GM21723 (cell line): ENCODE measurements around the gene VPS41.

ENCODE experiments used
- ATAC-seq: cut with Tn5 transposase; IDR thresholded peaks from one replicate; pipeline ENCODE4 v1.9.1; 2021; ENCODE audit warnings: mild to moderate bottlenecking, moderate library complexity; ENCODE audit not compliant: unreplicated experiment

VPS41 gene

GRCh38 chr7:38817526-38817925 is 91.5 kb downstream of the VPS41 start:
- ATAC-seq = no peak

DNA sequence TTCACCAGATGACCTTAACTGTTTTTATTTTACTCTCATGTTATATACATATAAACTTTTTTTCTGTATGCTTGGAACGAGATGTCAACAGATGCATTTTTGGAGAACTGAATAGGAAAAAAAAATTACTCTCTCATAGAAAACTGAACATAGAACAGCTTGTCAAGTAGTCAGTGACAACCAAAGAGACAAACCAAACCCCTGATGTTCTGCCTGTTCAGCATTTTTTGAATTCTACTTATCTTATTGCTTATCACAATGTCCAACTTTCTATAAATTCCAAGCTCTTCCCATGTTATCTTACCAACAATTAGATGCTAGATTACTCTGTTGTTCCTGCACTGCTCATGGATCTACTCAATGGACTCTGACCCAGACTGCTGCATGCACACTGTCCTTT is 95.2 kb downstream of the VPS41 start:
- no peak for ATAC-seq

- ATAC-seq = no peak
Measured at GRCh38 chr7:38806912-38807311, 102.1 kb downstream of the VPS41 start.

GRCh38 chr7:38801786-38802185 is 107.2 kb downstream of the VPS41 start:
- no peak for ATAC-seq

- ATAC-seq = no peak
Measured at GRCh38 chr7:38798552-38799267, 110.3 kb downstream of the VPS41 start.

- ATAC-seq = no peak
Measured at GRCh38 chr7:38796626-38797501, 112.1 kb downstream of the VPS41 start.

DNA sequence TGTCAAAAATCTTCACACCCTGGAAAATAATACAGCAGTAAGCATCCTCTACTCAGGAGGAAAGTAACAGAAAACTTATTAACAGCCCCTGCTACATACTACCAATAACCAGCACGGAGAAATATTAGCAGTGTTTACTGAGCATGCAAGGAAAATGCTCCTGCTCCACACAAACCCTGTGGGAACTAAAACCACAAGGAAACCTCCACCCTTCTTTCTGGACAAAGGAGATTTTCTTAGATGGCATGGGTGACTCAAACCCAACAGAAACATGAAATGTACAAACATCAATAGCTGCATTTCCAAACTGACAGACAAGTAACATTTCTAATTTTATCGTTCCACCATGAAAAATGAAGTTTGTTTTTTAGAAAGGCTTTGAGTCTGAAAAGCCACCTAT is 113.4 kb downstream of the VPS41 start:
- ATAC-seq = no peak

- ATAC-seq = no peak
Measured at GRCh38 chr7:38781991-38782390, 127.0 kb downstream of the VPS41 start.

GRCh38 chr7:38777609-38778008 is 131.4 kb downstream of the VPS41 start:
- no peak for ATAC-seq

- no peak for ATAC-seq
Measured at GRCh38 chr7:38775506-38776175, 133.3 kb downstream of the VPS41 start.

- ATAC-seq = no peak
Measured at GRCh38 chr7:38773430-38773829, 135.6 kb downstream of the VPS41 start.

- no peak for ATAC-seq
Measured at GRCh38 chr7:38760226-38760625, 148.8 kb downstream of the VPS41 start.

GRCh38 chr7:38759028-38759427 is 150.0 kb downstream of the VPS41 start:
- no peak for ATAC-seq

GRCh38 chr7:38757931-38758330 is 151.1 kb downstream of the VPS41 start:
- no peak for ATAC-seq

DNA sequence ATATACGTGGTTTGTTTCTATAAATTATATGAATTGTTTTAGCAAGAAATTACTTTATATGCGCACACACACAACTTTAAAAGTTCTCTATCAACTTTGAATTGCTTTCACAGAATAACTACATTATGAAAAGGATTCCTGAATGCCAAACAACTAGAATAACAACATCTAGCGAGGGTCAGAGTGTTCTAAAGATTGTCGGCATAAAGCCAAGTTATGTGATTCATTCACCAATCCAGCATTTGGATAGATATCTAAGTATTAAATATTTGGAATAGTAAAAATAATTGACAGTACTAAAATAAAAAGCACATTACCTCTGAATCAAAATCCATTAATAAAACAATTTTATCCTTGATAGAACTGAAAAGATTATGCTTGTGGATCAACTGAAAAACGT is 152.5 kb downstream of the VPS41 start:
- ATAC-seq = no peak

- ATAC-seq = no peak
Measured at GRCh38 chr7:38753347-38753746, 155.6 kb downstream of the VPS41 start.

DNA sequence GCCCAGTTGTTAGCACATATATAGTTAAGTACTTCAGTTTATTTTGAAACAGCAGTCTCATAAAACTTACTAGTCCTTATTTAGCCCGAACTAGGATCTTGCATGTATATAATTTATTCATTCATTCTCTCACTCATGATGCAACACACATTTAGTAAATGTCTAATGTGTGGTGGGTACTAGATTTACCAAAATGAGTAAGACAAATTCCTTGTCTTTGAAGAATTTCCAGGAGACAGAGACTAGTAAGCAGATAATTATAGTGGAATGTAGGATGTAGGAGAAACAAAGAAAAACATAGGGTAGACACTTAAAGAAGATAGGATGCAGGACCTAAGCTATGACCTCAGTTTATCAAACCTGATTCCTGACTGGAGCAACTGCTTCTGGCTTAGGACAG is 157.6 kb downstream of the VPS41 start:
- no peak for ATAC-seq

DNA sequence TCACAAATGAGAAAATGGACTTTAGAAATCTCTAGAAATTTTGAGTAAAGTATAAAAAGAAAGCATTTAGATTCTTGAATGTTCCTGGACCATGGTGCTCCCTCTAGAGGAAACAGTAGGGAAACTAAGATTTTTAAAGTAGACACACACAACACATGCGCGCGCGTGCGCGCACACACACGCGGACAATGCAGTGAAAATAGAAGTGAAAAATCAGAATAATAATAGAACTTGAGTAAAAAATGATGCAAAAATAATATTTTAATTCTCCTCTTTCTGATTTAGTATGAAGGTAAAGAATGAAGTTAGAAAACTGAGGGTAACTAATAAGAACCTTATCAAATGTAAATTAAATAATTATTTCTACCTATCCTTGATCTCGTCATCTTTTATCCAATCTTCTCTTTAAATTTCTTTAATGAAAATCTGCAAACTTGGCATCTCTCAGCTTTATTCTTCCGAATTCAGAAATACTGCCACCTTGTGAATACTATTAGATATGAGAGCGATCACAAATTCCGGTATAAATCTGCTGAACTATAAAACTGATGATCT is 160.9 kb downstream of the VPS41 start:
- no peak for ATAC-seq

DNA sequence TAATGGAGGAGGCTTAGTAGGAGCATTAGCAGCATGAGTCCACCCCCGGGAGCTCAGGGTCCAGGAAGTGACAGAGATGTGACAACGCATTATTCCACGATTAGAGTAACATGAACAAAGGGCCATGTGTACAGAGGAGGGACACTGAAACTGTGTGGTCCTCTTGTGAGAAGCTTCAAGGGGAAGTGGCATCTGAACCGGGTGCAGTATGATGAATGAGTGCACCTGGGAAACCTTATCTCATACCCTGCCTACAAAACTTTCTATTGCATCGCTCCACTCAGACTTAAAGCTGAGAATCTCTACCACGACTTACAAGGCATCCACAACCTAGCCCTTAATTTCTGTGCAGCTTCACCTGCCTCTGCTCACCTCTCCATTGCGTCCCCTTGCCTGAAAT is 162.6 kb downstream of the VPS41 start:
- no peak for ATAC-seq

- no peak for ATAC-seq
Measured at GRCh38 chr7:38744746-38745145, 164.2 kb downstream of the VPS41 start.

DNA sequence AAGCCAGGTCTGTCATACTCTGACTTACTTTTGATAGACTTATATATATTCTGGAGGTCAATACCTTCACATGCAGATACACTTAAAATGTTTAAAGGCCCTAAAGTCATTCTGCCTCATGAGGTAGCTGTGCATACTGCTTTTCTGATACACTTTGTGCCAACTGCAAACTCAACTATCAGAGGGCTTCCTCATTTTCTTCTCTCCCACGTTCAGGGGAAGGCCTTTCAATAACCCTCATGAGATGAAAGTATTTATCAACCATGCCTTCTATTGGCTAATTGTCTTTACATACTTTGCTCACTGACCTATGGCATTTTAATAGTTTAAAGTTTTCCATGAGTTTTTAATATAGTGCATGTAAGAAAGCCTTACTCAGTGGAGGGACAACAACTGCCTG is 165.1 kb downstream of the VPS41 start:
- ATAC-seq = no peak
